Measurements from ENCODE around the gene ECT2L. TPM values are rescaled to one million over a fixed set of nuclear protein-coding genes. Genes with fewer than 3 reads are reported as not detected.

ECT2L gene, protein sequence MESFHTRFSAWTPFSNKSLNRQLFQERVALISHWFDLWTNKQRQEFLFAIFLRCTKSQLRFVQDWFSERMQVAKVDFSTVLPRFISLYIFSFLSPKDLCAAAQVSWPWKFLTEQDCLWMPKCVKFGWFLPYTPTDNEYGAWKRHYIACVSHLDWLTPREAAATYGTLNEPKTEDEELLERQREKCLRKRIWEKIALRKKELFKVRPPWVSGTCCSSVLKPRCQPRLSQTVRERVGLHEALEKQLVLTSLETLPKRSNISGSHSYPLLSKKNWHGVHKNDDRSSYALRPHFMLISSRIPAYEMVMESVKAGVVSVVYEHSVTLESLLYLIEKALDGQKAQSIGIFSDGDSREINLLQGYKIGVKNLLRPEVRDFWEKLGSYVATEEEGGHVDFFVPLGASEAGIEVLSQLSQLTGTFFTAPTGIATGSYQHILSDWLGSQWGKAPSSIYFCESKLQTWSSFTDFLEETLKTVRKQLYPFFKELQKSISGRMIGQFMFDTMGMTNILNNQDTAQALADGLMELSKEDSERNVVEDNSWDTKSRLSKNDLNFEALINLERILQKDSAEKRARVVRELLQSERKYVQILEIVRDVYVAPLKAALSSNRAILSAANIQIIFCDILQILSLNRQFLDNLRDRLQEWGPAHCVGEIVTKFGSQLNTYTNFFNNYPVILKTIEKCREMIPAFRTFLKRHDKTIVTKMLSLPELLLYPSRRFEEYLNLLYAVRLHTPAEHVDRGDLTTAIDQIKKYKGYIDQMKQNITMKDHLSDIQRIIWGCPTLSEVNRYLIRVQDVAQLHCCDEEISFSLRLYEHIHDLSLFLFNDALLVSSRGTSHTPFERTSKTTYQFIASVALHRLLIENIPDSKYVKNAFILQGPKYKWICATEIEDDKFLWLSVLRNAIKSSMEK
- not detected in 2 replicates for total RNA-seq

DNA sequence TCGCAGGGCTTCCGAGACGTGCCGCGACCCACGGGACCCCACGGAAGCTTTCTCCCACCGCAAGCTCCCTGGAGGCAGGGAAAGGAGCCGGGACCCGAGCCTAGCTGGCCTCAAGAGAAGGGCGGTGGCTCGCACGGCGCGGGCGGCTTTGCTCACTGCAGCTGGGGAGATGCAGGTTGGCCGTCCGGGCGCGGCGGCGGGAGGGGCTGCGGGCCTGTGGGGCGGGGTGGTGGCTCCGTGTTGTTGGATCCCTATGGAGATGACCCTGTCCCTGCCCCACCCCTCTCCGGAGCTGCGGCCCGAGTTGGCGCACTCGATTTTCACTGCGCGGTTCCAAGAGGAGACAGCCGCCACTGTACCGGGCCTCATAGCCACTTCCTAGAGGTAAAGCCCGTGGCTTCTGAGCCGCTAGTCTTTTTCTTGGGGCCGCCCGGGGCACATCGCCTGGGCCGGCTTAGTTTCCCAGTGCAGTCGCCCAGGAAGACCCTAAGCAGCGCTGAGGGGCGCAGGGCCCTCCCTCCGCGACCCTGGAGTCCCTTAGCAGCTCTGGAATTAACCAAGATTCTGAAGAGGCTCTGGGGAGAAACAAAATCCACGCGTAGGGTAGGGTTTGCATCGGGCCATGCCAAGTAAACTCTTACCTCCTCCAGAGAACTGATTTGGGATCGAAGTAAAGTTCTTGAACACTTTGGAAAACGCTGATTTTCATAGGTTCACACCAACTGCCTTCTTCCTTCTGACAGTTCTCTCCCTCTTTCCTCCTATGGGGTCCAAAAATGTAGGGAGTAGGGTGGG is at the start of gene ECT2L:
Gene ECT2L, plus strand, starts transcription at position 279 of the 795 bp plus-strand sequence. CDS start 17,188 bp downstream, outside the sequence.

DNA sequence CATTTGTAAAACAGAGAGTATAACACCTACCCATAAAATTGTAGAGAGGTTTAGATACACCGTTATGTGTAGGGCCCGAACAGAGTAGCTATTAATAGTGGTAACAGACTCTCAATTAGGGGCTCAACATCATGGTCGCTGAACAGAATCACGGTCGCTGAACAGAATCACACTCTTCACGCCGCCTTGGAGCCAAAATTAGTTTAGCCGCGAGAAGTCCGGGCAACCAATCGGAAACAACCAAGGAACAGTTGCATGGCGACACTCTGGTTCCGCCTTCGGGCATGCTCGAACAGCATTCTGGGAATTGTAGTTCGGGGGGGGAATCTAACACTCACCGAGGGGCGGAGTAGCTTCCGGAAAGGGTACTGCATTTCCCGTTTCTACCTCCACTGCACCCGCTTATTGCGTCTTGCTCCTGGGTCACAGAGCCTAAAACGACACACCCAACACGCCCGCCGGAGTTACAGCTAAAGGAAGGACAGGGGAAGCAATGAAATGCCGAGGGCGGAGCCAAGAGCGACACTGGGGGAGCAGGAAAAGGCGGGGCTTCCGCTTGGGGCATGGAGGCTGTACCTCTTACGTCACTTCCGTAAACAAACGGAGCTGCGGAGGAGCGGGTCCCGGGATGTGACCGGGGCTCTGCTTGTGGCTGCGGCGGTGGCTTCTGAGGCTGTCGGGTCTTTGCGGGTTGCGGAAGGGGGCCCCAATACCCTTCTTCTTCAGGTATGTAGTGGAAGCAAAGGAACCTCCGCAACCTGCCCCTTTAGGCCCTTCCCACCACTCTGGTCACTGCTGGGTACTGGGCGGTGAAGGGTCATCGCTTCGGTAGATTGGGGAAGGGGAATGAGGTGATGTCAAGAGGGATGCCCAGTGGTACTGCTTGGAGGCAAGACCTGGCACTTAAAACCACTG is 22.5 kb upstream of the ECT2L start, which contains the start of gene CCDC28A:
Gene CCDC28A, plus strand, starts transcription at position 593 of the 915 bp plus-strand sequence. CDS start 2,352 bp downstream, outside the sequence.

Other genes with a start within 250 kb of the ECT2L start
- 12.9 and 14.1 TPM in 2 replicates for gene CCDC28A, start 22.3 kb upstream of the ECT2L start, total RNA-seq
- gene REPS1, start 192.2 kb downstream of the ECT2L start, total RNA-seq, result 26.2 and 28.5 TPM in 2 replicates
- gene ABRACL, start 232.7 kb downstream of the ECT2L start, total RNA-seq, result 38.5 and 48.3 TPM in 2 replicates

Data from bronchus fibroblast of lung (primary cell).